Measurements from ENCODE around the gene DOK6. TPM values are rescaled to one million over a fixed set of nuclear protein-coding genes. Genes with fewer than 3 reads are reported as not detected.
"Not testable (repeated sequence)": the region's sequence is repeated elsewhere in the genome, so short reads cannot be mapped to it uniquely, and the experiment has no call there.

Gene DOK6
- total RNA-seq = under 1 TPM; 0.59 to 0.61 TPM

GRCh38 chr18:69400253-69400975, at the start of gene DOK6:
DOK6 (plus strand) TSS chr18:69400888.
- Histone ChIP-seq H3K9me3 (no peaks in the 10 kb centered on the region), H3K27me3 (peaks cover 39% of the 10 kb centered on the region), H3K9ac (ENCODE audit: low read depth in 2 of 2, low read length in 2 of 2) (no peak within 1 kb of the TSS), H3K4me1 (no peaks in the 10 kb centered on the region), H3K4me3 (peak within 1 kb of the TSS; percentile 38), H3K36me3 (no peaks in the 10 kb centered on the region), H3K27ac (no peak within 1 kb of the TSS)
- DNase-seq = peak; percentile 29
- intact Hi-C loops (cut with DNase I) = no loop called here
- TF ChIP-seq CTCF (IDR thresholded peaks at IDR 0.05) = no peak

GRCh38 chr18:69353023-69353422, 47.7 kb upstream of the DOK6 start:
- no peaks in the 10 kb centered on the region for H3K4me1 ChIP-seq
- H3K4me3 ChIP-seq = no peak overlapping the region
- DNase-seq = no peak
- no peak overlapping the region for H3K9ac ChIP-seq (ENCODE audit: low read depth in 2 of 2, low read length in 2 of 2)
- H3K27me3 ChIP-seq = no peaks in the 10 kb centered on the region
- H3K36me3 ChIP-seq = no peaks in the 10 kb centered on the region
- H3K9me3 ChIP-seq = no peaks in the 10 kb centered on the region
- H3K27ac ChIP-seq = no peak overlapping the region
- intact Hi-C loops (cut with DNase I) = no loop called here
- no peak for TF ChIP-seq CTCF (IDR thresholded peaks at IDR 0.05)

GRCh38 chr18:69357590-69357989, 43.1 kb upstream of the DOK6 start:
- Histone ChIP-seq H3K4me1 (no peaks in the 10 kb centered on the region), H3K9me3 (no peaks in the 10 kb centered on the region), H3K9ac (ENCODE audit: low read depth in 2 of 2, low read length in 2 of 2) (no peak overlapping the region), H3K27me3 (no peaks in the 10 kb centered on the region), H3K27ac (no peak overlapping the region), H3K4me3 (no peak overlapping the region), H3K36me3 (no peaks in the 10 kb centered on the region)
- intact Hi-C loops (cut with DNase I) = no loop called here
- TF ChIP-seq CTCF (IDR thresholded peaks at IDR 0.05) = no peak
- DNase-seq = no peak

GRCh38 chr18:69358212-69358895, 42.3 kb upstream of the DOK6 start:
- Histone ChIP-seq H3K27me3 (no peaks in the 10 kb centered on the region), H3K4me1 (no peaks in the 10 kb centered on the region), H3K36me3 (no peaks in the 10 kb centered on the region), H3K9ac (ENCODE audit: low read depth in 2 of 2, low read length in 2 of 2) (no peak overlapping the region), H3K9me3 (no peaks in the 10 kb centered on the region), H3K27ac (no peak overlapping the region), H3K4me3 (no peak overlapping the region)
- no peak for TF ChIP-seq CTCF (IDR thresholded peaks at IDR 0.05)
- intact Hi-C loops (cut with DNase I) = no loop called here
- DNase-seq = no peak

GRCh38 chr18:69359768-69360167, 40.9 kb upstream of the DOK6 start:
- H3K27me3 ChIP-seq; H3K9me3 ChIP-seq; H3K36me3 ChIP-seq; DNase-seq; H3K4me3 ChIP-seq; H3K27ac ChIP-seq; H3K9ac ChIP-seq (ENCODE audit: low read depth in 2 of 2, low read length in 2 of 2); H3K4me1 ChIP-seq; intact Hi-C loops (cut with DNase I): not testable (repeated sequence)

GRCh38 chr18:69364930-69365329, 35.8 kb upstream of the DOK6 start:
- H3K9me3 ChIP-seq = no peaks in the 10 kb centered on the region
- H3K27ac ChIP-seq = no peak overlapping the region
- no peak overlapping the region for H3K4me3 ChIP-seq
- no peak for DNase-seq
- no peak for TF ChIP-seq CTCF (IDR thresholded peaks at IDR 0.05)
- H3K4me1 ChIP-seq = no peaks in the 10 kb centered on the region
- H3K36me3 ChIP-seq = no peaks in the 10 kb centered on the region
- no peaks in the 10 kb centered on the region for H3K27me3 ChIP-seq
- intact Hi-C loops (cut with DNase I) = no loop called here
- H3K9ac ChIP-seq (ENCODE audit: low read depth in 2 of 2, low read length in 2 of 2) = no peak overlapping the region

Measured in colonic mucosa (tissue), 4 donors.